GM19395 (cell line): ENCODE measurements around the gene BCL2L15.
A peak's percentile ranks its signal among the peaks of the same experiment; 100 is the strongest.

Experiments used
- ATAC-seq: cut with Tn5 transposase; IDR thresholded peaks from one replicate; pipeline ENCODE4 v1.9.1; 2021; ENCODE audit warnings: mild to moderate bottlenecking, moderate library complexity; ENCODE audit not compliant: unreplicated experiment

BCL2L15 gene

GRCh38 chr1:113887402-113888175 lies at the start of gene BCL2L15:
TSS of gene BCL2L15 (minus strand) at chr1:113887581. CDS start at chr1:113887375, 206 bp downstream.
- no peak for ATAC-seq

DNA sequence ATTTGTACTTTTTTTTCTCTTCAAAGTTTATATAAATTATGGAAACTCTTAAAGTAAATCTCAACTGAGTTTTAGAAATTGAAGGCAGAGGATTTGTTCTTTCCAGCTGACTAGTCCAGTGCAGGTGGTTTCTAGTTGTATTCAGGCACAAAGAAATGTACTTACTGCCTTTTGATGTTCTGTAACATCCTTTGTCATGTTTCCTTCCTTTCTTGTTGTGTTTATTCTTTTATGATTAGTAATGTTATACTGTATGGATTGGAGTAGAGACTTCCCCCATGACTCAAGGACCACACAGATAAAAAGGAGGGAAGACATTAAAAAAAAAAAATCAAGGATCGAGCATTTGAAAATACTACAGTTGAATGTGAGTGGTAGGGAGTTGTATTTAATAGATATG lies 49.8 kb upstream of the BCL2L15 start:
- ATAC-seq, result no peak

GRCh38 chr1:113935970-113936369 lies 48.6 kb upstream of the BCL2L15 start:
- ATAC-seq, result no peak

DNA sequence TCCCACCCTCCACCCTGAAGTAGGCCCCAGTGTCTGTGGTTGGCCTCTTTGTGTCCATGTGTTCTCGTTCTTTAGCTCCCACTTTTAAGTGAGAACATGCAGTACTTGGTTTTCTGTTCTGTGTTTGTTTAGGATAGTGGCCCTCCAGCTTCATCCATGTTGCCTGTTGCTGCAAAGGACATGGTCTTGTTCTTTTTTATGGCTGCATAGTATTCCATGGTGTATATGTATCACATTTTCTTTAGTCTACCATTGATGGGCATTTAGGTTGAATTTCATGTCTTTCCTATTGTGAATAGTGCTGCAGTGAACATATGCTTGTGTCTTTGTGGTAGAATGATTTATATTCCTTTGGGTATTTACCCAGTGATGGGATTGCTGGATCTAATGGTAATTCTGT lies 47.8 kb upstream of the BCL2L15 start:
- no peak for ATAC-seq

GRCh38 chr1:113934511-113935055 lies 47.2 kb upstream of the BCL2L15 start:
- ATAC-seq, result no peak

GRCh38 chr1:113934006-113934405 lies 46.6 kb upstream of the BCL2L15 start:
- ATAC-seq, result no peak

- ATAC-seq, result no peak
Measured at GRCh38 chr1:113931451-113931851, 44.1 kb upstream of the BCL2L15 start.

GRCh38 chr1:113930499-113931161 lies 43.2 kb upstream of the BCL2L15 start:
- ATAC-seq, result peak; percentile 46

DNA sequence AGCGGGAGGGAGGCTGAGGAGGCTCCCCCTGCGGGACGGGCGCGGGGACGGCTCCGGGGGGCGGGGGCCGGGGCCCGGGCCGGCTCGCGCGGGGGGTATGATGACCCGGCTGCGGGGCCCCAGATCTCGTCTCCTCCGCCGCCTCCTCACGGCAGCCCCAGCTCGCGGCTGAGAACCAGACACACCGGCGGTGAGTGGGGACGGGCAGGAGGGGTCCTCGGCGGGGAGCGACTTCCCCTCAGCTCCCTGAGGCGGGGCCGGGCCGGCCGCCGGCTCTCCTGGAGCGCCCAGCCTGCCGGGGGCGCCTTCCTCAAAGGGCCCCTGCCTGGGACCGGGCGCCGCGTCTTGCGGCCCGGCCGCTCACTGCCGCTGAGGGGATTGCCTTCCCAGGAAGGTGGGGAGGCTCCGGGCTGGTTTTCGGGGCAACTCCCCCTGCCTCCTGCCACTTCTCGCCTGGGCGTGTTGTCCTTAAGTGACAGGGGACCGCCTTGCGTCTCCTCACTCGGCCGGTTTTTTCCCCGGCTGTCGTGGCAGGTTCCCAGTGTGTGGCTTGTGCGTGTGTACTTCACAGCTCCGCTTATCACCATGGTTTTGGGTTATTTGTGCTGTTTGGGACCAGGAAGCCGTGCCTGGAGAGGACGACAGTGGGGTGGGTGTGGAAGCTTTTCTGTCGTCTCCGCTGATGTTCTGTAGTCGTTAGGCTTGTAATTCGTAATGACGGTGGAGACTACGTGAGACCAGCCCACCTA lies 42.5 kb upstream of the BCL2L15 start:
- ATAC-seq, result peak; percentile 30

DNA sequence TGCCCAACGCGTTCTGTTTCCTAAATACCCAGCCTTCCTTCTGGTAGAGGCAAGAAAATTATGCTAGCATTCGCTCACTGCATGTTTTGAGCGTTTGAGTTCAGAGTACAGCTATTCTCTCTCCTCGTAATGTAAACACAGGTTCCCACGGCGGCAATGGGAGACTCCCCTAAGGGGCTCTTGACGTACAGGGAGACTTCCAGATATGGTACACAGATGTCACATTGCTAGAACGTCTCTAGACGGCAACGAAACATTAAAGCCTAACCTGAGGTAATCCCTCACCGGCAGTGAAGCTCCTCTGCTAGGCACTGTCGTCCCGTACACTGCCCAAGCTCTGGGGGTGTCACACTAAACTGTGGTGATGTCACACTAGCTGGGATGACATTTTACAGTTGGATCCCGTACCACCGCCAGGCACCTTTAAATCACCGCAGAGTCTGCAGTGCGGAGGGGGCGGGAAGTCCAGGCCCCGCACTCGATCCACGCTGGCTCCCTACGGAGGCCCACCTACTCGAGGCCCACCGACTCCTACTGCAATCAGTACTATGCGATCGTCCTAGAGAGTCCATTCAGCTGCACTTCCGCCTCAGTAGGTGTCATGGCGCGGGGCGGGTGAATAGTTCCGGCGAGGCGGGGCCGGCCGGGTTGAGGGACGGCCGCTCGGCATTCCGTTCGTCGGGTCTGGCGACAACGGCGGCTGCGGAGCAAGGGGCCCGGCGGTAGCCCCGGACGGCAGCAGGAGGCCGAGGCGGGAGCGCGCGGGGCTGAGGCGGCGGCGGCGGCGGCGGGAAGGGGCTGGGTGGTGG lies 41.8 kb upstream of the BCL2L15 start, which contains the start of gene HIPK1:
HIPK1 (plus strand) TSS at position 384 of the 809 bp plus-strand sequence.
- ATAC-seq, result peak; percentile 68

- ATAC-seq, result peak; percentile 35
Measured at GRCh38 chr1:113928187-113928930, 41.0 kb upstream of the BCL2L15 start.

- ATAC-seq, result no peak
Measured at GRCh38 chr1:113924473-113924872, 37.1 kb upstream of the BCL2L15 start.

- ATAC-seq, result no peak
Measured at GRCh38 chr1:113922957-113923356, 35.6 kb upstream of the BCL2L15 start.

- no peak for ATAC-seq
Measured at GRCh38 chr1:113918243-113918642, 30.9 kb upstream of the BCL2L15 start.

GRCh38 chr1:113917400-113918082 lies 30.2 kb upstream of the BCL2L15 start:
- ATAC-seq, result no peak

DNA sequence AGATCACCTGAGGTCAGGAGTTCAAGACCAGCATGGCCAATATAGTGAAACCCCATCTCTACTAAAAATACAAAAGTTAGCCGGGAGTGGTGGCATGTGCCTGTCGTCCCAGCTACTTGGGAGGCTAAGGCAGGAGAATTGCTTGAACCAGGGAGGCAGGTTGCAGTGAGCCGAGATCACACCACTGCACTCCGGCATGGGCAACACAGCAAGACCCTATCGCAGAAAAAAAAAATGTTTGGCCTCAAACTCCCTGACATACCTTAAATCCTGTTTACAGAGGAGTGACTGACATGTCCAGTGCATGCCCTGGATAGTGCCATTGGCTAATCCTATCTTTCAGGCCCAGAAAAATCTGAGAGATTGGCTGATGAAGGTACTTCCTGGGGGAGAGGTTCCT lies 29.6 kb upstream of the BCL2L15 start:
- no peak for ATAC-seq

GRCh38 chr1:113913887-113914664 lies 26.7 kb upstream of the BCL2L15 start:
- ATAC-seq, result no peak

DNA sequence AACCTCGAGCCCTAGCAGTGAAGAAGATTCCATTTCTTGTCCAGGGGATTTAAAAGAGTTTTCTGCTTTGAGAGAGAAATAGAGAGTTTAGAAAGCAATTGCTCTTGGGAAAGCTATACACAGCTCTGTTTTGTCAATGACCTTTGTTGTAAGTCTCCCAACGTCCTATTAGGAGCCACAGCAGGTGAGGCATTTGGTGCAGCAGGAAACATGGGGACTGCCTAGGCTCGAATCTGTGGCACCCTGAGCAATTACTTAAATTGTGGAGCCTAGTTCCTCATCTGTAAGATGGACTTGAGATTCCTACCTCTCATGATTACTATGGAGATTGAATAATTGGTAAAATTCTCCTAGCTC lies 25.9 kb upstream of the BCL2L15 start:
- no peak for ATAC-seq
